Activated naive CD8-positive, alpha-beta T cell treated with anti-CD3 and anti-CD28 coated beads, Interleukin-2, amount 10 ng/mL, durations not matched to agents 7 days and 5 days (primary cell): ENCODE results near the gene RSRP1. TPM values are rescaled to one million over a fixed set of nuclear protein-coding genes. Genes with fewer than 3 reads are reported as not detected.

Experiments
- total RNA-seq, 2 experiments: library from RNA; stranded (reverse); gene quantifications; one replicate each; pipeline ENCODE4 v1.2.3, GENCODE V29; 2021

Gene RSRP1
- total RNA-seq, 2 experiments from 2014 or later = 292 to 305 TPM

Other genes with a start within 250 kb of the RSRP1 start
- 10 to 100 TPM; 50.1 to 52.9 TPM for gene SYF2, start 15.0 kb downstream of the RSRP1 start, total RNA-seq
- gene RHD, start 25.1 kb upstream of the RSRP1 start, total RNA-seq = not detected
- gene TMEM50A, start 90.9 kb upstream of the RSRP1 start, total RNA-seq = 100 to 1,000 TPM; 118 to 121 TPM
- gene RHCE, start 173.4 kb upstream of the RSRP1 start, total RNA-seq = under 1 TPM; 0.17 to 0.25 TPM
- gene MACO1, start 183.4 kb upstream of the RSRP1 start, total RNA-seq = 10 to 100 TPM; 20.6 to 21.1 TPM